SK-N-SH (cell line): ENCODE measurements around the gene HOXB8. TPM values are rescaled to one million over a fixed set of nuclear protein-coding genes. Genes with fewer than 3 reads are reported as not detected.

Source experiments
- CTCF ChIA-PET: fragments of 300-600, 350-600 bp; formaldehyde crosslinking; extraction: SDS; loops from one replicate; lab custom pipeline; 2021; lab: Yijun Ruan, JAX
- POLR2A ChIA-PET: fragments of 350-600 bp; sonication (Branson Sonifier 250); formaldehyde crosslinking; extraction: SDS; loops from one replicate; lab custom pipeline; 2020; ENCODE audit warnings: antibody characterized with exemption, inconsistent platforms; lab: Yijun Ruan, JAX
- DNase-seq: peaks from one replicate; pipeline ENCODE4 v3.0.0; 2012
- H2AFZ ChIP-seq: fragments of 200-600 bp; sonication (generic); 2 replicates; pipeline ENCODE4 v1.8.1; 2016; ENCODE audit warnings: antibody characterized with exemption, mild to moderate bottlenecking, low read depth
- H3F3A ChIP-seq: fragments of 200-600 bp; sonication (generic); replicated peaks from 2 replicates; pipeline ENCODE3; 2016; ENCODE audit warnings: antibody characterized with exemption, mild to moderate bottlenecking; ENCODE audit not compliant: insufficient read depth
- H3K27ac ChIP-seq, 2 experiments: fragments of 200-500 bp in 1 of 2; fragments of 200-600 bp in 1 of 2; sonication (Bioruptor generic) in 1 of 2; sonication (generic), shearing (Covaris generic) in 1 of 2; 2 replicates each; pipeline versions ENCODE4 v1.5.1 to v1.6.1; 2014 to 2016; ENCODE audit warnings: low read depth in 2 of 2, inconsistent platforms in 1 of 2, low read length in 1 of 2, mild to moderate bottlenecking in 1 of 2, mixed read lengths in 1 of 2
- H3K27me3 ChIP-seq: fragments of 200-600 bp; sonication (generic), shearing (Covaris generic); 2 replicates; pipeline ENCODE4 v1.6.1; 2016; ENCODE audit warnings: mixed run types; ENCODE audit not compliant: insufficient read depth
- H3K36me3 ChIP-seq, 2 experiments: fragments of 200-500 bp in 1 of 2; fragments of 200-600 bp in 1 of 2; sonication (Bioruptor generic) in 1 of 2; sonication (generic) in 1 of 2; replicated peaks in 1 of 2; 2 replicates each; pipeline versions ENCODE3 to v1.5.1; 2014 to 2016; ENCODE audit warnings: low read length in 1 of 2, mild to moderate bottlenecking in 1 of 2; ENCODE audit not compliant: insufficient read depth in 2 of 2, control insufficient read depth in 1 of 2
- H3K4me1 ChIP-seq, 2 experiments: fragments of 200-500 bp in 1 of 2; fragments of 200-600 bp in 1 of 2; sonication (Bioruptor generic) in 1 of 2; sonication (generic), shearing (Covaris generic) in 1 of 2; 2 replicates each; pipeline versions ENCODE4 v1.5.1 to v1.6.1; 2014 to 2016; ENCODE audit warnings: low read depth in 1 of 2, low read length in 1 of 2, mixed run types in 1 of 2; ENCODE audit not compliant: insufficient read depth in 2 of 2, control insufficient read depth in 1 of 2
- H3K4me2 ChIP-seq: fragments of 200-600 bp; sonication (generic), shearing (Covaris generic); 2 replicates; pipeline ENCODE4 v1.6.1; 2017; ENCODE audit warnings: mixed run types
- H3K4me3 ChIP-seq, 2 experiments: fragments of 200-500 bp in 1 of 2; fragments of 200-600 bp in 1 of 2; sonication (Bioruptor generic) in 1 of 2; sonication (generic), shearing (Covaris generic) in 1 of 2; 2 replicates each; pipeline versions ENCODE4 v1.5.1 to v1.8.1; 2014 to 2016; ENCODE audit warnings: low read depth in 2 of 2, inconsistent platforms in 1 of 2, low read length in 1 of 2, mild to moderate bottlenecking in 1 of 2, mixed read lengths in 1 of 2, moderate library complexity in 1 of 2
- H3K79me2 ChIP-seq: fragments of 200-600 bp; sonication (generic); 2 replicates; pipeline ENCODE4 v1.8.1; 2017; ENCODE audit warnings: mild to moderate bottlenecking; ENCODE audit not compliant: insufficient read depth
- H3K9ac ChIP-seq: fragments of 200-600 bp; sonication (generic); 2 replicates; pipeline ENCODE4 v1.6.1; 2017; ENCODE audit warnings: mixed run types
- H3K9me2 ChIP-seq: fragments of 200-600 bp; sonication (generic); 2 replicates; pipeline ENCODE4 v1.6.1; 2017; ENCODE audit warnings: mixed run types
- H3K9me3 ChIP-seq: fragments of 200-600 bp; sonication (generic); 2 replicates; pipeline ENCODE4 v1.6.1; 2017; ENCODE audit warnings: mixed run types, mild to moderate bottlenecking, moderate library complexity
- H4K20me1 ChIP-seq: fragments of 200-600 bp; sonication (generic); 2 replicates; pipeline ENCODE4 v1.6.1; 2017; ENCODE audit warnings: mild to moderate bottlenecking, mixed run types; ENCODE audit not compliant: insufficient read depth
- EP300 ChIP-seq, 2 experiments: IDR thresholded peaks; 2 replicates each; pipeline versions ENCODE4 v1.4.0 to v1.6.1; 2012; ENCODE audit warnings: borderline replicate concordance in 1 of 2, low read depth in 1 of 2, low read length in 1 of 2
- EZH2phosphoT487 ChIP-seq: fragments of 200-600 bp; sonication (generic); IDR thresholded peaks from 2 replicates; pipeline ENCODE4 v1.6.1; 2017; ENCODE audit warnings: low read depth, mixed run types, mild to moderate bottlenecking, antibody characterized with exemption, moderate library complexity, borderline replicate concordance
- FOSL2 ChIP-seq: IDR thresholded peaks from 2 replicates; pipeline ENCODE4 v1.4.0; 2012; ENCODE audit warnings: low read depth, mild to moderate bottlenecking, moderate library complexity, borderline replicate concordance
- GATA2 ChIP-seq: sonication (generic); formaldehyde crosslinking; IDR thresholded peaks from 2 replicates; pipeline ENCODE4 v1.5.0; 2020; ENCODE audit warnings: mild to moderate bottlenecking, missing genetic modification reagents
- JUND ChIP-seq: IDR thresholded peaks from 2 replicates; pipeline ENCODE4 v1.4.0; 2012
- MEF2A ChIP-seq: IDR thresholded peaks from 2 replicates; pipeline ENCODE4 v1.4.0; 2012; ENCODE audit warnings: low read depth, borderline replicate concordance
- MXI1 ChIP-seq: IDR thresholded peaks from 2 replicates; pipeline ENCODE4 v1.6.1; 2012; ENCODE audit warnings: mild to moderate bottlenecking, low read depth, low read length, improper control_type of control experiment
- NFIC ChIP-seq: IDR thresholded peaks from 2 replicates; pipeline ENCODE4 v1.4.0; 2012; ENCODE audit warnings: borderline replicate concordance
- POLR2AphosphoS5 ChIP-seq: IDR thresholded peaks from 2 replicates; pipeline ENCODE4 v1.6.1; 2012; ENCODE audit warnings: low read depth, low read length
- SIN3A ChIP-seq: IDR thresholded peaks from 2 replicates; pipeline ENCODE4 v1.6.1; 2012; ENCODE audit warnings: low read depth, mild to moderate bottlenecking, low read length, moderate library complexity, borderline replicate concordance
- TAF1 ChIP-seq: IDR thresholded peaks from 2 replicates; pipeline ENCODE4 v1.6.1; 2012; ENCODE audit warnings: low read depth, mild to moderate bottlenecking, low read length, moderate library complexity, borderline replicate concordance
- WGBS: methylation state at CpG from one replicate; pipeline ENCODE4 v1.1.6; 2017; ENCODE audit warnings: low lambda C conversion rate; 5-methylcytosine and 5-hydroxymethylcytosine counted together
- polyA plus RNA-seq, 3 experiments: library from polyadenylated mRNA; depleted of rRNA; stranded (reverse); fragments of >200 nt; gene quantifications; 2 replicates each; pipeline ENCODE4 v1.2.3, GENCODE V29; 2012
- TF ChIP-seq, protein P1 (sequence below): fragments of 150-350 bp; IDR thresholded peaks from 2 replicates; pipeline ENCODE4 v1.6.1; 2016; ENCODE audit warnings: mild to moderate bottlenecking, low read depth, low read length
- TF ChIP-seq, protein P2 (sequence below): IDR thresholded peaks from 2 replicates; pipeline ENCODE4 v1.4.0; 2012; ENCODE audit warnings: low read depth, borderline replicate concordance
- TF ChIP-seq, protein P3 (sequence below): fragments of 200-600 bp; sonication (generic); IDR thresholded peaks from 2 replicates; pipeline ENCODE4 v1.6.1; 2017; ENCODE audit warnings: antibody characterized with exemption, mild to moderate bottlenecking, moderate library complexity
- TF ChIP-seq, protein P4 (sequence below): fragments of 150-350 bp; IDR thresholded peaks from 2 replicates; pipeline ENCODE4 v1.6.1; 2017; ENCODE audit warnings: antibody characterized with exemption, low read length, low read depth, borderline replicate concordance
- TF ChIP-seq, protein P5 (sequence below): IDR thresholded peaks from 2 replicates; pipeline ENCODE4 v1.4.0; 2012; ENCODE audit warnings: low read depth

The HOXB8 gene
- polyA plus RNA-seq, 1 of the 3 experiments (the other 2 are of a cell fraction) = not detected

DNA sequence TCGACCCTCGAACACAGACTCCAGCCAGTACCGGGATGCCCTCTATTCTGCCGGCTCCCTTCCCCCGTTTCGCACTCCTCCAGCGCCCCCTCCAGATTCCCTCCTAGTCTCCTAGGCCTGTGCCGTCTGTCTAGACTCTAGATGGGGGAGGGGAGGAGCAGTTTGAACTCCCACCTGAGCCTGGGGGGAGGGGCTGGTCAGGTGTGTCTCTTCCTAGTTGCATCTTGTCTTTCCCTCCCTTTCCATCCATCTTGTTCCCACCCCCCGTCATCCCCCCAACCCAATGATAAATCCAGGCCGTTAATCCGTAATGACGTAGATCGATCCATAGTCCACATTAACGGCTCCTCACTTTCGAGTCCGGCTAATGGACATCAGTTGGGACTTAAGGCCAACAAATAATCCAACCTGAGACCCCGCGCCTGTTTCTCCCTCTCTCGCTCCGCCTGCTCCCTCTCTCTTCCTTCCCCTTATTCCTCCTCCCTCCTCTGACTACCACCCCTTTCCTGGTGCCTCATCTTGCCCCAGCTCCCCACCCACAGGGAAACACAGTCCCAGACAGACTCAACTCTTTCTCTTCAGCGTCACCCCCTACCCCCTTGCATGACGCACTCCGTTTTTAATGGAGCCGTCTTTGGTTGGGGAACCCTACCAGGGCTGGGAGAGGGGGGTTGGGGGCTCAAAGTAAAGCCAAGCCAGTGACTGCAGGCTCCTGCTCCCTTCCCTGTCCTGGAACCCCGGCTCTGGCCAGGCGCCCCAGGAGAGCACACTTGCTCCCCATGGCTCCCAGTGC is 18.2 kb downstream of the HOXB8 start:
- no peak overlapping the region for H3K4me3 ChIP-seq
- WGBS = 22% methylated on average over 25 of the region's 26 CpGs
- no peak overlapping the region for H3K4me2 ChIP-seq
- peaks cover 20% of the 10 kb centered on the region; the same call in 1 of the 2 replicates for H4K20me1 ChIP-seq
- no peaks in the 10 kb centered on the region for H3K9me2 ChIP-seq
- H3K27ac ChIP-seq = no peak overlapping the region
- POLR2A ChIA-PET = no interaction called here
- no peak for DNase-seq
- H3F3A ChIP-seq = peaks cover 4% of the 10 kb centered on the region
- 0 out of 4 replicates have a peak, but pooled peaks cover 0 to 4% of the 10 kb centered on the region in 2 experiments for H3K4me1 ChIP-seq
- TF ChIP-seq SIN3A (no peak), MXI1 (no peak), FOSL2 (no peak), TAF1 (no peak), POLR2AphosphoS5 (no peak), EP300 (IDR thresholded peaks at IDR 0.05; ENCODE audit: borderline replicate concordance in 1 of 2, low read depth in 1 of 2, low read length in 1 of 2) (no peak), NFIC (no peak)
- TF ChIP-seq, protein P1, sequence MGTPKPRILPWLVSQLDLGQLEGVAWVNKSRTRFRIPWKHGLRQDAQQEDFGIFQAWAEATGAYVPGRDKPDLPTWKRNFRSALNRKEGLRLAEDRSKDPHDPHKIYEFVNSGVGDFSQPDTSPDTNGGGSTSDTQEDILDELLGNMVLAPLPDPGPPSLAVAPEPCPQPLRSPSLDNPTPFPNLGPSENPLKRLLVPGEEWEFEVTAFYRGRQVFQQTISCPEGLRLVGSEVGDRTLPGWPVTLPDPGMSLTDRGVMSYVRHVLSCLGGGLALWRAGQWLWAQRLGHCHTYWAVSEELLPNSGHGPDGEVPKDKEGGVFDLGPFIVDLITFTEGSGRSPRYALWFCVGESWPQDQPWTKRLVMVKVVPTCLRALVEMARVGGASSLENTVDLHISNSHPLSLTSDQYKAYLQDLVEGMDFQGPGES = no peak
- TF ChIP-seq, protein P2, sequence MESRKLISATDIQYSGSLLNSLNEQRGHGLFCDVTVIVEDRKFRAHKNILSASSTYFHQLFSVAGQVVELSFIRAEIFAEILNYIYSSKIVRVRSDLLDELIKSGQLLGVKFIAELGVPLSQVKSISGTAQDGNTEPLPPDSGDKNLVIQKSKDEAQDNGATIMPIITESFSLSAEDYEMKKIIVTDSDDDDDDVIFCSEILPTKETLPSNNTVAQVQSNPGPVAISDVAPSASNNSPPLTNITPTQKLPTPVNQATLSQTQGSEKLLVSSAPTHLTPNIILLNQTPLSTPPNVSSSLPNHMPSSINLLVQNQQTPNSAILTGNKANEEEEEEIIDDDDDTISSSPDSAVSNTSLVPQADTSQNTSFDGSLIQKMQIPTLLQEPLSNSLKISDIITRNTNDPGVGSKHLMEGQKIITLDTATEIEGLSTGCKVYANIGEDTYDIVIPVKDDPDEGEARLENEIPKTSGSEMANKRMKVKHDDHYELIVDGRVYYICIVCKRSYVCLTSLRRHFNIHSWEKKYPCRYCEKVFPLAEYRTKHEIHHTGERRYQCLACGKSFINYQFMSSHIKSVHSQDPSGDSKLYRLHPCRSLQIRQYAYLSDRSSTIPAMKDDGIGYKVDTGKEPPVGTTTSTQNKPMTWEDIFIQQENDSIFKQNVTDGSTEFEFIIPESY = no peak
- TF ChIP-seq, all 33 proteins: peak for 0
- peaks cover 98% of the 10 kb centered on the region for H3K27me3 ChIP-seq
- no peaks in the 10 kb centered on the region for H3K36me3 ChIP-seq
- no peaks in the 10 kb centered on the region for H3K9me3 ChIP-seq
- H3K9ac ChIP-seq = no peak overlapping the region
- no peaks in the 10 kb centered on the region for H3K79me2 ChIP-seq
- no peak overlapping the region for H2AFZ ChIP-seq
- CTCF ChIA-PET = interaction anchor here (0.6 to 1.6 kb wide), 2 partner anchors 10 to 22 kb away, joined by 3 to 6 read pairs; no protein-coding TSS in a partner anchor

DNA sequence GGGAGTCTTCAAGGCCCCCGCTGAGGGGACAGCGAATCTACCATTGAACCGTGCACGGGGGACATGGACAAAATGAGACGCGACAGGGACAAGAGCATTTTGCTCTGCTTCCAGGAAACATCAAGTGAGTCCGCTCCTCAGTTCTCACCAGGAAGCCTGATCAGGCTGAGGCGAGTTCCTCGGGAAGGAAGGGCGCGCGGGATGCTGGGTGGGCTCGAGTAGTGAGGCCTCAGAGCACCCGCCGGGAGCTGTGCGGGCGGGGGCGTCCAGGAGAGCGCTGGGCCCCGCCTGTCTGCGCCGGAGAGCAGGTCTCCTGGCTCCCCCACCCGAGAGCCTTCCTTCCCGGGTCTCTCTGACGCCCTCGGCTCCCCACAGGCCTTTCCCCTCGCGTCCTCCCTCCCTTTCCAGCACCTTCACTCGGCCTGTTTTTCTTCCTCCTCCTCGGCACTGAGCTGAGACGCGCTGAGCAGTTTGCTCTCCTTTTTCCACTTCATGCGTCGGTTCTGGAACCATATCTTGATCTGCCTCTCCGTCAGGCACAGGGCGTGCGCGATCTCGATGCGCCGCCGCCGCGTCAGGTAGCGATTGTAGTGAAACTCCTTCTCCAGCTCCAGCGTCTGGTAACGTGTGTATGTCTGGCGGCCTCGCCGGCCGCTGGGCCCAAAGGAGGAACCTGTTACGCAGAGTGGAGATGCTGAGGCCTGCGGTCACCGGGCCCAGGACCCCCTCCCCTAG is 18.9 kb downstream of the HOXB8 start:
- H2AFZ ChIP-seq = no peak overlapping the region
- no peak overlapping the region for H3K4me2 ChIP-seq
- CTCF ChIA-PET = interaction anchor here (0.6 to 3.7 kb wide), 7 partner anchors 10 to 440 kb away, joined by 3 to 20 read pairs (median 4); partner anchors contain the start of gene HOXB8
- TF ChIP-seq, protein P3, sequence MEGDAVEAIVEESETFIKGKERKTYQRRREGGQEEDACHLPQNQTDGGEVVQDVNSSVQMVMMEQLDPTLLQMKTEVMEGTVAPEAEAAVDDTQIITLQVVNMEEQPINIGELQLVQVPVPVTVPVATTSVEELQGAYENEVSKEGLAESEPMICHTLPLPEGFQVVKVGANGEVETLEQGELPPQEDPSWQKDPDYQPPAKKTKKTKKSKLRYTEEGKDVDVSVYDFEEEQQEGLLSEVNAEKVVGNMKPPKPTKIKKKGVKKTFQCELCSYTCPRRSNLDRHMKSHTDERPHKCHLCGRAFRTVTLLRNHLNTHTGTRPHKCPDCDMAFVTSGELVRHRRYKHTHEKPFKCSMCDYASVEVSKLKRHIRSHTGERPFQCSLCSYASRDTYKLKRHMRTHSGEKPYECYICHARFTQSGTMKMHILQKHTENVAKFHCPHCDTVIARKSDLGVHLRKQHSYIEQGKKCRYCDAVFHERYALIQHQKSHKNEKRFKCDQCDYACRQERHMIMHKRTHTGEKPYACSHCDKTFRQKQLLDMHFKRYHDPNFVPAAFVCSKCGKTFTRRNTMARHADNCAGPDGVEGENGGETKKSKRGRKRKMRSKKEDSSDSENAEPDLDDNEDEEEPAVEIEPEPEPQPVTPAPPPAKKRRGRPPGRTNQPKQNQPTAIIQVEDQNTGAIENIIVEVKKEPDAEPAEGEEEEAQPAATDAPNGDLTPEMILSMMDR = no peak
- TF ChIP-seq NFIC (no peak), MEF2A (no peak), MXI1 (no peak), EZH2phosphoT487 (no peak), GATA2 (CRISPR knock-in tag) (no peak), JUND (no peak)
- TF ChIP-seq, protein P4, sequence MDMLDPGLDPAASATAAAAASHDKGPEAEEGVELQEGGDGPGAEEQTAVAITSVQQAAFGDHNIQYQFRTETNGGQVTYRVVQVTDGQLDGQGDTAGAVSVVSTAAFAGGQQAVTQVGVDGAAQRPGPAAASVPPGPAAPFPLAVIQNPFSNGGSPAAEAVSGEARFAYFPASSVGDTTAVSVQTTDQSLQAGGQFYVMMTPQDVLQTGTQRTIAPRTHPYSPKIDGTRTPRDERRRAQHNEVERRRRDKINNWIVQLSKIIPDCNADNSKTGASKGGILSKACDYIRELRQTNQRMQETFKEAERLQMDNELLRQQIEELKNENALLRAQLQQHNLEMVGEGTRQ = no peak
- TF ChIP-seq, protein P1 = no peak
- TF ChIP-seq, protein P5, sequence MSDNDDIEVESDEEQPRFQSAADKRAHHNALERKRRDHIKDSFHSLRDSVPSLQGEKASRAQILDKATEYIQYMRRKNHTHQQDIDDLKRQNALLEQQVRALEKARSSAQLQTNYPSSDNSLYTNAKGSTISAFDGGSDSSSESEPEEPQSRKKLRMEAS = no peak

More for the DNA sequence above, 18.9 kb downstream of the HOXB8 start:
- peaks cover 4% of the 10 kb centered on the region for H3F3A ChIP-seq
- no peaks in the 10 kb centered on the region for H3K79me2 ChIP-seq
- WGBS = 11% methylated on average over 43 of the region's 54 CpGs
- DNase-seq = no peak
- H3K27ac ChIP-seq = no peak overlapping the region
- no peaks in the 10 kb centered on the region for H3K36me3 ChIP-seq
- H3K4me1 ChIP-seq = 0 out of 4 replicates have a peak, but pooled peaks cover 0 to 4% of the 10 kb centered on the region in 2 experiments
- peaks cover 98% of the 10 kb centered on the region for H3K27me3 ChIP-seq
- H3K9ac ChIP-seq = no peak overlapping the region
- no peaks in the 10 kb centered on the region for H3K9me3 ChIP-seq
- no peaks in the 10 kb centered on the region for H3K9me2 ChIP-seq
- no peak overlapping the region for H3K4me3 ChIP-seq
- POLR2A ChIA-PET = no interaction called here
- peaks cover 14% of the 10 kb centered on the region; the same call in 1 of the 2 replicates for H4K20me1 ChIP-seq
